GM04504 (cell line): ENCODE results near the gene NAV3.

Experiments used
- DNase-seq: peaks from one replicate; pipeline ENCODE4 v3.0.0-alpha.2; 2012; ENCODE audit warnings: low read depth

NAV3 gene

DNA sequence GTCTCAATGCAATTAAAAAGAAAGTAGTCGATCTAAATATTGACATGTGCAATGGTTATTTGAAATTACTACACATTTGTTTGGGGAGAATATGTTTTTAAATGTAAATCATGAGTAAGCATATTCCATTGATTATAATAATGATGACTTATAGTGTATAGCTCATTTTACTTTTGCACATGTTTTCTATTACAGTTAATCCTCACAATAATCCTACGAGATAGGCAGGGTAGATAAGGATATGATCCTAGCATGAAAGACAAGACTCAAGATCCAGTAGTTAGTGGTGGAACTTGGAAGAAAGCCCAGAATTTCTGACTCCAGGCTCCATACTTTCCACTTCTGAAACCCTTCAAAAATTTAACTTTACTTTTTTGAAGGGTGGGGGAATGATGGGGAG lies 94.0 kb downstream of the NAV3 start:
- no peak for DNase-seq

- peak; percentile 88 for DNase-seq
These were observed 94.9 kb downstream of the NAV3 start for GRCh38 chr12:77925536-77926108.

- no peak for DNase-seq
These were observed 97.4 kb downstream of the NAV3 start for GRCh38 chr12:77928078-77928477.

- no peak for DNase-seq
These were observed 101.5 kb downstream of the NAV3 start for GRCh38 chr12:77932216-77932615.

DNA sequence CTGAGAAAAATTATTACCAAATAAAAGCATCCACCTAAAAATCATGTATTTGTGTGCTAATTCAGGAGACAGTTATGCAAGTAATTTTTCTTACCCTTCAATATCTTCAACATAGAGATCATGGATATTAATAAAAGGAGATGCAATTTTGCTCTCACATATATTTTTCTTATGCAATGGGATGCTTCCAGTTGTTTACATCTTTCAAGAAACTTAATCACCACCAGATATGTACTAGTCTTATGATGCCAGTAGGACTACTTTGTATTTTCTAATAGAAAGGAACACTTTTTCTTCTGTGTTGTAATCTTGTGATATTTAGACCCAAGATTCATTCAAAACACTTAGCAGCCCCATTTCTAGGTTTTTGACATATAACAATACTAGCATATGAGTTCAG lies 107.6 kb downstream of the NAV3 start:
- DNase-seq, result no peak

DNA sequence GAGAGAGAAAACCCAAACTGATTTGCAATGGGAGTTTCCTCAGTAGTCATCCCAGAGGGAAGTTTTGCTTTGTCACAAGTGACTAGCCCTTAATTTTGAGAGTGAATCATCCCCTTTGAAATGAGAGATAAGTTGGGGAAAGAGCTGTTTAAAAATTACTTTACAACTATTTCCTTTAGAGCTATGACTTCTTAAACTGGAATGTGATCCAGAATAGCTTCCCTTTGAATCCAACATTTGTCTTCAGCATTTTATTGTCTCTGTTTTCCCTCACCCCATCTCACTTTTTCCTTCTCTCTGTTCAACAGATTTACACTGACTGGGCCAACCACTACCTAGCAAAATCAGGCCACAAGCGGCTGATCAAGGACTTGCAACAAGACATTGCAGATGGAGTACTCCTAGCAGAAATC lies 109.3 kb downstream of the NAV3 start:
- peak; percentile 78 for DNase-seq

DNA sequence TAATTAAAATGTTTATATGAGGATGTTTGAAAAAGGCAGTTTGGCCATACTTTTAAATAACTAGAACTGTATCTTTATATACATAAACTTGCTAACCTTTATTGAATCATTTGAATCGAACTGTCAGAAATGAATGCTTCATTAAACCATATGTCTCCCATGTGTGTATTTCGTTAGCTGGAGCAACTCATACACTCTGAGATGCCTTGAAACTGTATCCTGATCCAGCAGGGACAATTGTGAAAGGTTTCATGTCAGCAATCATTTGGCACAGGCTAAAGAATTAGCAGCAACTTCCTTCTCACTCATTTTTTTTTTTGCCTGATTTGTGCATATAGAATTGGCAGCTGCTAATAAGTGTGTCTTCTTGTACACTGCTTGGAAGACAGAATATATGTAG lies 109.9 kb downstream of the NAV3 start:
- no peak for DNase-seq

GRCh38 chr12:77941401-77941800 lies 110.7 kb downstream of the NAV3 start:
- no peak for DNase-seq

GRCh38 chr12:77943466-77943865 lies 112.8 kb downstream of the NAV3 start:
- no peak for DNase-seq

- DNase-seq, result no peak
These were observed 115.9 kb downstream of the NAV3 start for GRCh38 chr12:77946541-77947061.

- no peak for DNase-seq
These were observed 116.6 kb downstream of the NAV3 start for GRCh38 chr12:77947330-77947729.

DNA sequence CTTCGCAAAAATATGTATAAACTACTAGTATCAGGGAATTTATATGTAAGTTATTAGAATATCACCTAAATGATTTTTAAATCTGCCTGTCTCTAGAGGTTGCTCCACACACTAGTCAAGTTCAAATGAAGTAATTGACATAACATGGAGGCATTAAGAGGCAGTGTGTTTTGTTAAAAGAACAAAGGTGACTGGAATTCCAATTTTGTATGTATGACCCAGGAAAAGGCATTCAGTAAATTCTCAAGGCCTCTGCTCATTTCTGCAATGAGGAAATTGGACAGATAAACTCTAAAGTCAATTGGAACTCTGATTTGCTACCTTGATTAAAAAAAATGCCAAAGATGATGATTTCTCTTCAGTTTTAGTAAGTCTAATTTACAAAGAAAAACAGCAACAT lies 117.1 kb downstream of the NAV3 start:
- no peak for DNase-seq

GRCh38 chr12:77949943-77950342 lies 119.2 kb downstream of the NAV3 start:
- DNase-seq, result no peak

DNA sequence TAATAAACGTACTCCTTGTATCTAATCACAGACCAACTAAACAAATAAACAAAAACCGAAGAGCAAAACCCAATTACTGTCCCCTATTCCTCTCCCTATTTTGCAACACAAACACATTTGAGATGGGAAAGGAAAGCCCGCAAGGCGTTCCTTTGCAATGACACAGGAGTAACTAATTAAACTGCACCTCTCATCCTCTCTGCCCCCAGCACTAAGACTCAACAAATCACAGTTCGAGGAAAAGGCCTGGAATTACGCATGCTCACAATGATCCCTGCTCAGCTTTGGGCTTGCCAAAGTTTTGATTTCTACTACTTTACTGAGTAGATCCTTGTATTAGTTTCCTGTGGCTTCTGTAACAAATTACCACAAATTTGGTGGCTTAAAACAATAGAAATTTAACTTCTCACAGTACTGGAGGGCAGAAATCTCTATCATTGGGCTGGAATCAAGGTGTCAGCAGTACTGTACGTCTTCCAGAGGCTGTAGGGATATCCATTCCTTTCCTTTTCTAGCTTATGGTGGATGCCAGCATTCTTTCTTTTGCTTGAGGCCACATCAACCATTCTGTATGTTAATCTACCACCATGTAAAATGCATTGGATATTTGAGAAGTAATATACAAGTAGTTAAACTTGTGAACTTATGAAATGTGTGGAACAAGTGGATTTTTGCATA lies 123.0 kb downstream of the NAV3 start:
- DNase-seq, result no peak

GRCh38 chr12:77954206-77954555 lies 123.5 kb downstream of the NAV3 start:
- DNase-seq, result no peak

DNA sequence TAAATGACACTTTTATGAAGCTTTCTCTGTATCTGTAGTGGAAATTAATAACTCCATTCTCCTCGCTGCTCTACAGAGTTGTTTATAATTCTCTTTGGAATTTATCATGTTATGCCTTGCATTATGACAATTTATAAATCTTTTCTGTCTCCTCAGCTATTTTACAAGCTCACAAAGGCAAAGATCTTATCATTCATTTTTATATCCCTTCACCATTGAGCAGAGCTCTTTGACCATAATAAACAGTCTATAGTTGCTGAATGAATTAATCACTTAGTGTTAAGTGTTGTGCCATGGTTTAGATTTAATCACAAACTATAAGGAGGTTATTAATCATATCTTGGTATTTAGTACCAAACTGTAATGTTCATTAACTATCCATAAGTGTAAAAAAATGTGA lies 126.4 kb downstream of the NAV3 start:
- no peak for DNase-seq

DNA sequence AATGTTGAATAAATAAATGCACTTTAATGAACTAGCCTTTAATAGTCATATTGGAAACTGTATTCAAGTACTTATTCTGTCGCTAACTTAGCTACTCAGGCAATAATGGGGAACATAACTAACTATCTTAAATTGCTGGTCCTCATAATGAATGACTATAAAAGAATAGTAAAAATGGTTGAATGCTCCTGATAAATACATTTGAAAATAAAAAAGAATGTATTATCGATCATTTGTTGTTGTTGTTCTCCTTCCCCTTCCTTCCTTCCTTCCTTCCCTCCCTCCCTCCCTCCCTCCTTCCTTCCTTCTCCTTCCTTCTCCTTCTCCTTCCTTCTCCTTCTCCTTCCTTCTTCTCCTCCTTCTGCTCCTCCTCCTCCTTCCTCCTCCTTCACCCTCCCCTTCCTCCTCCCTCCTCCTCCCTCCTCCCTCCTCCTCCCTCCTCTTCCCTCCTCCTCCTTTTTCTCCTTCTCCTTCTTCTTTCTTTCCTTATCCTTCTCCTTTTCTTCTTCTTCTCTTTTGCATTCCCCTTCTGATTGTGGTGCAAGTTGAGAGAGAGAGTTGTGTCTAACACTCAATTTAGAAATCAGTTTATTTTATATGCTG lies 133.0 kb downstream of the NAV3 start:
- DNase-seq, result no peak

DNA sequence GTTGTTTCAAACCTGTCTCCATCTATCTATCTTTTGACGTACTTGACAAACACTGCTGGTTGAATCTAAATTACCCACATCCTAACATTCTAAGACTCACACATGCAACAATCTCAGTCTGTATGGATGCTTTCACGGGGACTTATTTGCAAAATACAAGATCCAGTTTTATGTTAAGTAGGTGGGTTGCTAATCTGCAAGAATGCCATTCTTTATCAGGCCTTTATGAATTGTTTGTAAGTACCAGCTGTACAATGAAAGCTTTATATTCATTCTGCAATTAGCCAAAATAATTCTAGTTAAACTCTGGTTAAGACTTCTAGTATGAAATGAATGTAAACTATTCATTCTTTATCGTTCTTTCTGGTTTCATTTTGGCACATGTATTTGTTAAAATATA lies 135.1 kb downstream of the NAV3 start:
- DNase-seq, result no peak

DNA sequence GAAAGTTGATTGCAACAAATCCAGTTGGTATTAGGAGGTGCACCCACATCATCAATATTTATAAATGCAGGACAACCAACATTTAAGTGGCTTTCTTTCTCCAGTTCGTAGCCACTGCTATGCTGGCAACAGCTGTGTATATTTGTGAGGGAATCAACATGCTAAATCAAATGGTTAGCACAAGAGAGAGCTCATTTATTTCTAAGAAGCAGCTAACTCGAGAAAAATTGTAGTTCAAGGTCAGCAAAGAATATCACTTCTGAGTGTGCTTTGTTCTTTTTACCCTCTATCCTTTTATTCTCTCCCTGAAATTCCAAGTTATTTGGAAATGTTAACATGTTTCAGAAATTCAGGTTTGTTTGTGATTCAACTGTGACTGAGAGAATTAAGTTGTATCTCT lies 137.3 kb downstream of the NAV3 start:
- DNase-seq, result no peak

GRCh38 chr12:77968571-77968970 lies 137.9 kb downstream of the NAV3 start:
- DNase-seq, result no peak

GRCh38 chr12:77973579-77973978 lies 142.9 kb downstream of the NAV3 start:
- DNase-seq, result no peak

DNA sequence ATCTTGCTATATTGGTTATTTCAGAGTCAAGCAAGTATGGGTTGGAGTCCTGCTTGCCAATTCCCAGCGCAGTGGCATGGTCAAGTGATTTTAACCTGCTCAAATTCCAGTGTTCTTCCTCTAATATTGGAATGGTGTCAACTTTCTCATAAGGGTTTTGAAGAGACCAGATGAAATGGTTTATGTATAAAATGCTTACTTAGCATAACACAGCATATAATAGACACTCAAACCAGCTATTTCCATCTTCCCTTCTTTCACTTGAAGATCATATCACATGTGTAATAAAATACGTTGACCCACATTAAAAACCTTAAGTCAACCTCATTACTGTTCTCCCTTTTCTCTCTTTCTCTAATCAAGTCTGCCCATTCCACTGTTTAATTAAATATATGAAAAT lies 144.0 kb downstream of the NAV3 start:
- DNase-seq, result no peak

- no peak for DNase-seq
These were observed 149.0 kb downstream of the NAV3 start for GRCh38 chr12:77979597-77980250.
